GM10266 (cell line): ENCODE data around the gene CRACR2A.

Source experiments
- DNase-seq: peaks from one replicate; pipeline ENCODE4 v3.0.0; 2012; ENCODE audit errors: extremely low spot score
- TF ChIP-seq, protein P1 (sequence below): IDR thresholded peaks from 2 replicates; pipeline ENCODE4 v1.5.1; 2012; ENCODE audit warnings: mild to moderate bottlenecking, low read depth; ENCODE audit not compliant: control insufficient read depth, insufficient read depth; ENCODE audit errors: missing control alignments

CRACR2A gene, protein sequence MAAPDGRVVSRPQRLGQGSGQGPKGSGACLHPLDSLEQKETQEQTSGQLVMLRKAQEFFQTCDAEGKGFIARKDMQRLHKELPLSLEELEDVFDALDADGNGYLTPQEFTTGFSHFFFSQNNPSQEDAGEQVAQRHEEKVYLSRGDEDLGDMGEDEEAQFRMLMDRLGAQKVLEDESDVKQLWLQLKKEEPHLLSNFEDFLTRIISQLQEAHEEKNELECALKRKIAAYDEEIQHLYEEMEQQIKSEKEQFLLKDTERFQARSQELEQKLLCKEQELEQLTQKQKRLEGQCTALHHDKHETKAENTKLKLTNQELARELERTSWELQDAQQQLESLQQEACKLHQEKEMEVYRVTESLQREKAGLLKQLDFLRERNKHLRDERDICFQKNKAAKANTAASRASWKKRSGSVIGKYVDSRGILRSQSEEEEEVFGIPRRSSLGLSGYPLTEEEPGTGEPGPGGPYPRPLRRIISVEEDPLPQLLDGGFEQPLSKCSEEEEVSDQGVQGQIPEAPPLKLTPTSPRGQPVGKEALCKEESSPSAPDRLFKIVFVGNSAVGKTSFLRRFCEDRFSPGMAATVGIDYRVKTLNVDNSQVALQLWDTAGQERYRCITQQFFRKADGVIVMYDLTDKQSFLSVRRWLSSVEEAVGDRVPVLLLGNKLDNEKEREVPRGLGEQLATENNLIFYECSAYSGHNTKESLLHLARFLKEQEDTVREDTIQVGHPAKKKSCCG

DNA sequence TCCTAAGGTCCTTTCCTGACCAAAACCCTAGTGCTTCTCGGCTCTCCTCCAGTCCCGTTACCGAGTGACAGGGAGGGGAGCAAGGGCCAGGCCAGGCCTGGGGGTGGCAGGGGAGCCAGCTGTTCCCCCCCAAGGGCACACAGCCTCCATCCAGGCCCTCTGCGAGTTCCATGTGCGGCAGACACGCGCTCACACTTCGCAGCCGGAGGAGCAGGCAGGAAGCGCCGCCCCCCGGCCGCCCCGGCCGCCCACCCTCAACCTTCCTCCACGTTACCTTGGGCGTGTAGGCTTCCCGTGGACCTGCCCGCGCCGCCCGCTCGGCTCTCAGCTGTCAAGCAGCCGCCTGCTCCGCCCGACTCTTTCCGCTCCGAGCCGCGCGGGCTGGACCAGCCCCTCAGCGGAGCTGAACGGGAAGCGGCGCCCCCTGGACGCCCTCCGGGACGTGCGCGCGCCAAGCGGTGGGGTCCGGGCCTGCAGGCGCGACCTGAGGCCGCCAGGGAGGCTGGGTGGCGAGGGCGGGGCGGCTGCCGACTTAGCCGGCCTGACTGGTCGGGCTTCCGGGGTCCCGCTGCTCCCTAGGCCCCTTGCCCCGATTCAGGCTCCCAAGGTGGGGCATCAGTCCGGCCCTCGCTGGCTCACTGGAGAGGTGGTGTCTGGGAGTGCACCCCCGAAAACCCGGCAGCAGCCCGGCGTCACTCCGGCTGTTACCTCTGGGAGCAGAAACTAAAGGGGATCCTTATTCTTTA is at the start of gene CRACR2A:
TSS of gene CRACR2A (minus strand) at position 369 of the 746 bp plus-strand sequence. CDS start 56,110 bp downstream, outside the sequence.
- peak; percentile 87 for DNase-seq
- TF ChIP-seq, protein P1, sequence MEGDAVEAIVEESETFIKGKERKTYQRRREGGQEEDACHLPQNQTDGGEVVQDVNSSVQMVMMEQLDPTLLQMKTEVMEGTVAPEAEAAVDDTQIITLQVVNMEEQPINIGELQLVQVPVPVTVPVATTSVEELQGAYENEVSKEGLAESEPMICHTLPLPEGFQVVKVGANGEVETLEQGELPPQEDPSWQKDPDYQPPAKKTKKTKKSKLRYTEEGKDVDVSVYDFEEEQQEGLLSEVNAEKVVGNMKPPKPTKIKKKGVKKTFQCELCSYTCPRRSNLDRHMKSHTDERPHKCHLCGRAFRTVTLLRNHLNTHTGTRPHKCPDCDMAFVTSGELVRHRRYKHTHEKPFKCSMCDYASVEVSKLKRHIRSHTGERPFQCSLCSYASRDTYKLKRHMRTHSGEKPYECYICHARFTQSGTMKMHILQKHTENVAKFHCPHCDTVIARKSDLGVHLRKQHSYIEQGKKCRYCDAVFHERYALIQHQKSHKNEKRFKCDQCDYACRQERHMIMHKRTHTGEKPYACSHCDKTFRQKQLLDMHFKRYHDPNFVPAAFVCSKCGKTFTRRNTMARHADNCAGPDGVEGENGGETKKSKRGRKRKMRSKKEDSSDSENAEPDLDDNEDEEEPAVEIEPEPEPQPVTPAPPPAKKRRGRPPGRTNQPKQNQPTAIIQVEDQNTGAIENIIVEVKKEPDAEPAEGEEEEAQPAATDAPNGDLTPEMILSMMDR, result peak; percentile 93

GRCh38 chr12:3797531-3798048 is 44.7 kb upstream of the CRACR2A start:
- no peak for DNase-seq
- TF ChIP-seq, protein P1, result no peak

DNA sequence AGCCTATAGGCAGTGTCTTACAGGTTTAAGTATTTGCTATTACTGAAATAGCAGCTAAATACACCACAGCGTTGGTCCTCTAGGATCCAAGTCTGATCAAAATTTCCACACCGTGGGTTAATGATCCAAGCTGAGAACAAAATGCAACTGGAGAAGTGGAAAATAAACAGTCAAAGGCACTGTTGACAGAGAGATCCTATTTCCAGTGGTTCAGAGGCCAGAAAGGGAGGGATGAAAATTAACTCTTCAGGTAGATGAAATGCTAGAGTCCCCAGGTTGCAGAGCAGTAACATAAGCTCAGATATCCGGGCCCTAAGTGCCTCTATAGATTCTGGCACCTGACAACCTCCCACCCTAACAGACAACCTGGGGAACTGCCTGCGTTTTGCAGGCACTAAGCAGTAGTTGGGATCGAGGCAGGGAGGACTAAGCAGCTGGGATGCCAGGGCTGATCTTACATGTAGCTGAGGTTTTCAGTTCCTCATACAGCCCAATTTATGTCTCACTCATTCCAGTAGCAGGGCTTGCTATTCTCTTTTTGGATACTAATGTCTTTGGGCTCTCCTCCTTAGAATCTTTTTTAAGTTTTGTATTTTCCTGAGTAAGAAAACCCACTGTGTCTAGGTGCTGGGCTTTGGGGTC is 42.7 kb upstream of the CRACR2A start:
- TF ChIP-seq, protein P1, result no peak

GRCh38 chr12:3795066-3795465 is 42.2 kb upstream of the CRACR2A start:
- TF ChIP-seq, protein P1, result no peak
- DNase-seq, result no peak

More for the DNA sequence above, 42.7 kb upstream of the CRACR2A start:
- no peak for DNase-seq

GRCh38 chr12:3792623-3793288 is 39.8 kb upstream of the CRACR2A start:
- no peak for DNase-seq
- TF ChIP-seq, protein P1, result no peak

DNA sequence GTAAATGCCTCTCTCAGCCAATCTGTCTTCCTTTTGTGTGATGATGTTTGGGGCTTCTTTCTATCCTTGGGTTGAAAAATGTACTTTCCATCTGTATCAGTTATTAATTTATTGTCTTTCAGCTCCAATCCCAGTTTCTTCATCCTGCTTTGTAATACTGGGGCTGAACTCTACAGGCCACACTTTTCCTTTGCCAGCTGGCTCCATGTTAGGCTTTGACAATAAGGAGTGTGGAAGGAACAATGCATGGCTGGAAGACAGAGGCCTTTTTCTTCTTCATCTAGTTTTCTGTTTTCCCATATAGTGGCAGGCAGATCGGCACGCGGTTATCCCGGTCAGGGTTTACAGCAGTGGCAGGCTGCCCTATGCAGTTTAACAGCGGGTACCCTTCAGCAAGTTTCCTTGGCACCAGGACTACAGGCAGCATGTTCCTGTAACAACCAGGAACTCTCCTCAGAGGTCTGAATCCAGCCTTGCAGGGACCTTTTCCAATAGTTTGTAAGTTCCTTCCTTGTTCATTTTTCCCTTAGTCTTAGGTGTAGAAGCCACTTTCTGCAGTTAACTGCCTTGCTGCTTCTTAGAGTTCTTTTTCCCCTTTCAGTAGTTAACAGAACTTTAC is 38.5 kb upstream of the CRACR2A start:
- no peak for DNase-seq
- TF ChIP-seq, protein P1, result no peak
